HFF-Myc (cell line): ENCODE measurements around the gene RNF13.

ENCODE experiments used
- DNase-seq: peaks from one replicate; pipeline ENCODE4 v3.0.0-alpha.2; 2011; ENCODE audit warnings: low read depth; ENCODE audit errors: extremely low read depth
- H3K4me3 ChIP-seq: replicated peaks from 2 replicates; pipeline ENCODE4 v1.5.1; 2011; ENCODE audit warnings: low read depth, mild to moderate bottlenecking, control low read depth, low read length
- CTCF ChIP-seq: IDR thresholded peaks from 2 replicates; pipeline ENCODE4 v1.5.1; 2012; ENCODE audit warnings: mild to moderate bottlenecking, low read depth, low read length, control low read depth; ENCODE audit errors: missing control alignments

RNF13 gene

GRCh38 chr3:149810846-149811245, 2.2 kb upstream of the RNF13 start:
- no peak for TF ChIP-seq CTCF
- no peak for DNase-seq
- H3K4me3 ChIP-seq, result no peak overlapping the region

GRCh38 chr3:149812165-149812605, 830 bp upstream of the RNF13 start:
- DNase-seq, result no peak
- peak overlapping the region; percentile 75 for H3K4me3 ChIP-seq
- TF ChIP-seq CTCF, result no peak

DNA sequence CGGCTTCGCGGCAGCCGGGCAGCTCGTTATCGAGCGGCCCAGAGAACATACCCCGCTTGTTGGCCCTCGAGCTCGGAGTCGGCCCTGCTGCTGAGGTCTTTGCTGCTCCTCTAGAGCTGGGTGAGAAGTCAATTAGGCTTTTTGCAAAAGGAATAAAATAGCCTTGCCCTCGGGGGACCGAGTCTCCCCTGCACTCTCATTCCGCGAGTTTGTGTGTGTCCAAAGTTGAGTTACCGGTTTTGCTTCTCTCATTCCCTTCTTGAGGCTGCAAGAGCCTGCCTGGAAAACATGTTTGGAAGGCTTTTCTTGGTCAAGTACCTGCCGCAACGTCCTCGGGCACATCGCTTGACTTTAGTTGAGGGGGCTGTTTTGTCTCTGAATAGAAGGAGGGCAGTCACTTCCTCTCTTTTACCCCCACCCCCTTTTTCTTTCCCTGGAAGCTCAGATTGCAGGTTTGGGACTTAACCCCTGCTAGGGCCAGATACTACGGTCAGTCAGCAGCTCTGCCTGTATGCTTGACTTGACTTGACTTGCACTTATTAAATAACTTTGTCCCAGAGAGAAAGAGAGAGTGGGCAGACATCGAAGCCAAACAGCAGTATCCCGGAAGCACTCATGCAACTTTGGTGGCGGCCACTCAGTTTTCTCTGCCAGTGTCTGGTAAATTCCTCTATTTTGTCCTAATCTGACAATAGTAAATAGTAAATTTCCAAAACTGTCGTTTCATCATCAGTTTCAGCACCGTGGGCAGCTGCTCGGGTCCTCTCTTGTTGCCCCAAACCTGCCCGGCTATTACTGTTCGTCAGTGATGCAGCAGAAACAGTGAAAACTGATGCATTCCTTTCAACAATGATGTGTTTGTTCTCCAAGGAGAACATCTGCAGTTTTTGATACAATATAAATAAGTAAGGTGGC, 609 bp downstream of the RNF13 start:
- DNase-seq, result no peak
- TF ChIP-seq CTCF, result no peak
- peak overlapping the region; percentile 75 for H3K4me3 ChIP-seq

DNA sequence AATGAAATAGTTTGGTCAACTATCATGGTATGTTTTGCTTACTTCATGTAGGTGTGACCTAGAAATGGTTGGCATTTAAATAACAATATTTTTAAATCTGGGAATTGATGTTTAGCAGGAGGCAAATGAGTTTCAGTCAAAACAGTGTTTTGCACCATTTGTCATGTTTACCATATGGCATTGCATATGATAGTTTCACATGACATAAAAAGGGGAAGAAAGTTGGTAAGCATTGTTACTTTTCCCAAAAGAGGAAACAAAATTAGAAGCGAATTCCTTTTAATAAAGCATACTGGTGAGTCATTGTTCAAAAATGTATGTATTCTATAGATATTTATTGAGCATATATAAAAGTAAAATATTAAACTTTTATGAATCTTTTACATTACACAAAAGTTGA, 2.3 kb downstream of the RNF13 start:
- no peak for TF ChIP-seq CTCF
- peak overlapping the region; percentile 75; the same call in 1 of the 2 replicates for H3K4me3 ChIP-seq
- no peak for DNase-seq

GRCh38 chr3:149815728-149816127, 2.7 kb downstream of the RNF13 start:
- H3K4me3 ChIP-seq, result no peak overlapping the region
- DNase-seq, result no peak
- TF ChIP-seq CTCF, result no peak

GRCh38 chr3:149816311-149816710, 3.3 kb downstream of the RNF13 start:
- no peak for TF ChIP-seq CTCF
- no peak overlapping the region for H3K4me3 ChIP-seq
- DNase-seq, result no peak
